Epithelial cell of proximal tubule (primary cell): ENCODE results near the gene ENPP1. TPM values are rescaled to one million over a fixed set of nuclear protein-coding genes. Genes with fewer than 3 reads are reported as not detected.

ENCODE experiments used
- DNase-seq: peaks from one replicate; pipeline ENCODE4 v3.0.0-alpha.2; 2011; ENCODE audit warnings: low read depth
- H3K4me3 ChIP-seq: 2 replicates; pipeline ENCODE4 v1.5.1; 2011; ENCODE audit warnings: low read depth, mild to moderate bottlenecking, low read length
- CTCF ChIP-seq: conservative IDR thresholded peaks from 2 replicates; pipeline ENCODE4 v1.5.1; 2012; ENCODE audit warnings: low read depth, mild to moderate bottlenecking, low read length
- total RNA-seq: library from RNA; depleted of rRNA; stranded (reverse); fragments of >200 nt; gene quantifications from 2 replicates; pipeline ENCODE4 v1.2.3, GENCODE V29; 2015

The ENPP1 gene
- total RNA-seq, 1 donor from 2014 or later = 3.5 TPM

- no peak overlapping the region for H3K4me3 ChIP-seq
- DNase-seq = no peak
- TF ChIP-seq CTCF = no peak
Observed at GRCh38 chr6:131825946-131826345, 18.1 kb downstream of the ENPP1 start.

- H3K4me3 ChIP-seq = no peak overlapping the region
- DNase-seq = no peak
- TF ChIP-seq CTCF = no peak
Observed at GRCh38 chr6:131828080-131828479, 20.3 kb downstream of the ENPP1 start.

- no peak for DNase-seq
- no peak for TF ChIP-seq CTCF
Observed at GRCh38 chr6:131828951-131829350, 21.1 kb downstream of the ENPP1 start.

GRCh38 chr6:131831392-131831791 lies 23.6 kb downstream of the ENPP1 start:
- DNase-seq = no peak
- TF ChIP-seq CTCF = no peak

More at GRCh38 chr6:131828951-131829350, 21.1 kb downstream of the ENPP1 start:
- H3K4me3 ChIP-seq = no peak overlapping the region

GRCh38 chr6:131831886-131832285 lies 24.1 kb downstream of the ENPP1 start:
- TF ChIP-seq CTCF = no peak
- DNase-seq = no peak
- H3K4me3 ChIP-seq = no peak overlapping the region

More at GRCh38 chr6:131831392-131831791, 23.6 kb downstream of the ENPP1 start:
- H3K4me3 ChIP-seq = no peak overlapping the region

- TF ChIP-seq CTCF = no peak
- H3K4me3 ChIP-seq = no peak overlapping the region
- no peak for DNase-seq
Observed at GRCh38 chr6:131832363-131832762, 24.5 kb downstream of the ENPP1 start.

GRCh38 chr6:131838051-131838450 lies 30.2 kb downstream of the ENPP1 start:
- H3K4me3 ChIP-seq = no peak overlapping the region
- no peak for TF ChIP-seq CTCF
- DNase-seq = no peak
